ENCODE results near the gene OBP2A. TPM values are rescaled to one million over a fixed set of nuclear protein-coding genes. Genes with fewer than 3 reads are reported as not detected.

OBP2A gene
- total RNA-seq, 5 donors from 2014 or later (not counting 1 experiment from before 2014, with no cell fraction given) = not detected

DNA sequence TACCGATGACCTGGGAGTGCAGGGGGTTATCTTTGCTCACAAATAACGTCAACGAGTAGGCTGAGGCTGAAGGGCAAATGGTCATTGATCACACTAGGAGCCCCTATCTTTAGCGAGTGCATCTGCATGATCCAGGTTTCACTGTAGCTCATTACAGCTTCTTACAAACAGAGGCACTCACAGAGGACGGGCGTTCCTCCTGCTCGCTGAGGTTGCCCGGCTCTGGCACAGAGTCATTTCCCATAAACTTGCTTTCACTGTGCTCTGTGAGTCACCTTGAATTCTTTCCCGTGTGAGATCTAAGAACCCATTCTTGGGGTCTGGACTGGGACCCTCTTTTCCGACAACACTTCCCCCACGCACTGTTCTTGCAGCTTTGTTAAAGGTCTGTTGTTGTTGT, 13.7 kb downstream of the OBP2A start:
- H3K27me3 ChIP-seq (replicated peaks in 1 of 2; ENCODE audit: control insufficient read depth in 2 of 2, extremely low read depth in 1 of 2, insufficient read depth in 2 of 2, low read length in 1 of 2) = peaks cover 0 to 38% of the 10 kb centered on the region in 2 experiments
- no peak overlapping the region for H3K4me3 Mint-ChIP-seq
- H3K4me3 ChIP-seq (ENCODE audit: control insufficient read depth in 1 of 2, extremely low read depth in 1 of 2, low read length in 1 of 2) = no peak overlapping the region
- ATAC-seq (replicated peaks in 1 of 4) (no peak), DNase-seq (no peak)
- no peaks in the 10 kb centered on the region for H3K4me1 ChIP-seq (ENCODE audit: control insufficient read depth in 1 of 2, extremely low read depth in 1 of 2, insufficient read depth in 2 of 2, low read length in 2 of 2)
- no peak overlapping the region for H3K27ac ChIP-seq (ENCODE audit: low read length)
- no peaks in the 10 kb centered on the region for H3K36me3 Mint-ChIP-seq
- CTCF ChIA-PET = interaction anchor here in 1 of 2 donors (0.7 kb wide), 1 partner anchor 61 kb away, joined by 4 read pairs; no protein-coding TSS in a partner anchor
- H3K36me3 ChIP-seq (ENCODE audit: control insufficient read depth in 2 of 2, extremely low read depth in 1 of 2, insufficient read depth in 1 of 2, low read length in 1 of 2) = no peaks in the 10 kb centered on the region
- H3K27me3 Mint-ChIP-seq = peaks cover 10 to 29% of the 10 kb centered on the region in 2 donors
- H3K9me3 Mint-ChIP-seq = no peaks in the 10 kb centered on the region
- POLR2A ChIA-PET = no interaction called here
- WGBS (ENCODE audit: insufficient coverage) = 67% methylated on average over 7 of the region's 11 CpGs
- no peaks in the 10 kb centered on the region for H3K9me3 ChIP-seq
- H3K27ac Mint-ChIP-seq = no peak overlapping the region
- no peaks in the 10 kb centered on the region for H3K4me1 Mint-ChIP-seq

- ATAC-seq (replicated peaks in 1 of 4) (no peak), DNase-seq (no peak)
- Histone ChIP-seq H3K27me3 (replicated peaks in 1 of 2; ENCODE audit: control insufficient read depth in 2 of 2, extremely low read depth in 1 of 2, insufficient read depth in 2 of 2, low read length in 1 of 2) (peaks cover 0 to 52% of the 10 kb centered on the region in 2 experiments), H3K9me3 (no peaks in the 10 kb centered on the region), H3K4me1 (ENCODE audit: control insufficient read depth in 1 of 2, extremely low read depth in 1 of 2, insufficient read depth in 2 of 2, low read length in 2 of 2) (no peaks in the 10 kb centered on the region), H3K36me3 (ENCODE audit: control insufficient read depth in 2 of 2, extremely low read depth in 1 of 2, insufficient read depth in 1 of 2, low read length in 1 of 2) (no peaks in the 10 kb centered on the region), H3K27ac (ENCODE audit: low read length) (no peak within 1 kb of the TSS), H3K4me3 (ENCODE audit: control insufficient read depth in 1 of 2, extremely low read depth in 1 of 2, low read length in 1 of 2) (no peak within 1 kb of the TSS)
- Mint-ChIP-seq H3K27ac (no peak within 1 kb of the TSS), H3K27me3 (peaks cover 17 to 38% of the 10 kb centered on the region in 2 donors), H3K4me3 (no peak within 1 kb of the TSS), H3K9me3 (no peaks in the 10 kb centered on the region), H3K4me1 (no peaks in the 10 kb centered on the region), H3K36me3 (no peaks in the 10 kb centered on the region)
- 89% methylated on average over 16 of the region's 20 CpGs for WGBS (ENCODE audit: insufficient coverage)
- CTCF ChIA-PET = no interaction called here
- POLR2A ChIA-PET = no interaction called here
These were observed 15.7 kb downstream of the OBP2A start, which contains the start of gene PAEP for GRCh38 chr9:135561391-135562234. Gene PAEP, plus strand, starts transcription at chr9:135561756.

DNA sequence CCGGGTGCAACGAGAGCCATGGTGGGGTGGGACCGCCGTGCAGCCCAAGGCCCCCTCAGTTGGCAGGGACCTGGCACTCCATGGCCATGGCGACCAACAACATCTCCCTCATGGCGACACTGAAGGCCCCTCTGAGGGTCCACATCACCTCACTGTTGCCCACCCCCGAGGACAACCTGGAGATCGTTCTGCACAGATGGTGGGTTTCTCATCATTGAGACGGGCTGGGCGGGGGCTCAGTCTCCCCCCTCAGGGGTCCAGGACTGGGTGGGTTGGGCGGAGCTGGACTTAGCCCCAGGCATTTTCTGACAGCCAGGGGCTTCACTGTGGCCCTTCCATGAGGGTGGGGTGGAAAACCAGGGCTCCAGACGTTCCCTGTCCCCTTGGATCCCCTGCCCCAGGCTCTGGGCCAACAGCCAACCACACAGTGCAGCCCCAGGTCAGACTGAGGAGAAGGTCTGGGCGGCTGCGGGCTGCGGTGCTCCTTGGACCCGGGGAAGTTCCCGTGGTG, 16.4 kb downstream of the OBP2A start:
- Histone ChIP-seq H3K4me3 (ENCODE audit: control insufficient read depth in 1 of 2, extremely low read depth in 1 of 2, low read length in 1 of 2) (no peak overlapping the region), H3K4me1 (ENCODE audit: control insufficient read depth in 1 of 2, extremely low read depth in 1 of 2, insufficient read depth in 2 of 2, low read length in 2 of 2) (no peaks in the 10 kb centered on the region), H3K9me3 (no peaks in the 10 kb centered on the region), H3K27me3 (replicated peaks in 1 of 2; ENCODE audit: control insufficient read depth in 2 of 2, extremely low read depth in 1 of 2, insufficient read depth in 2 of 2, low read length in 1 of 2) (peaks cover 0 to 53% of the 10 kb centered on the region in 2 experiments), H3K27ac (ENCODE audit: low read length) (no peak overlapping the region), H3K36me3 (ENCODE audit: control insufficient read depth in 2 of 2, extremely low read depth in 1 of 2, insufficient read depth in 1 of 2, low read length in 1 of 2) (no peaks in the 10 kb centered on the region)
- DNase-seq = no peak
- ChIA-PET CTCF (no interaction called here), POLR2A (no interaction called here)
- H3K27ac Mint-ChIP-seq = no peak overlapping the region
- peaks cover 17 to 44% of the 10 kb centered on the region in 2 donors for H3K27me3 Mint-ChIP-seq
- no peaks in the 10 kb centered on the region for H3K9me3 Mint-ChIP-seq
- no peaks in the 10 kb centered on the region for H3K36me3 Mint-ChIP-seq
- no peak overlapping the region for H3K4me3 Mint-ChIP-seq
- H3K4me1 Mint-ChIP-seq = no peaks in the 10 kb centered on the region
- ATAC-seq (replicated peaks in 1 of 4) = no peak
- WGBS (ENCODE audit: insufficient coverage) = 86% methylated on average over 10 of the region's 17 CpGs

DNA sequence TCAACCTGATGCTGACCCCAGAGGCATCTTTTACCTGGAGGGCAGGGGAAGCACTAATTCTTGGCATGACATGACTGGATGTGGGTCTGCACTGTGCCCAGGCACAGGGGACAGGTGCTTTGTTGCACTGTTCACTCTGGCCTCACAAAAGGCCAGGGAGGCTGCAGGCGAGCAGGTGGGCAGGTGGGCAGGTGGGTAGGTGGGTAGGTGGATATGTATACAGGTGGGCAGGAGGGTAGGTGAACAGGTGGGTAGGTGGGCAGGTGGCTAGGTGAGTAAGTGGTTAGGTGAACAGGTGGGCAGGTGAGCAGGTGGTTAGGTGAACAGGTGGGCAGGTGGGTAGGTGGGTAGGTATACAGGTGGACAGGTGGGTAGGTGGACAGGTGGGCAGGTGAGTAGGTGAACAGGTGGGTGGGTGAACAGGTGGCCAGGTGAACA, 17.1 kb downstream of the OBP2A start:
- H3K36me3 ChIP-seq (ENCODE audit: control insufficient read depth in 2 of 2, extremely low read depth in 1 of 2, insufficient read depth in 1 of 2, low read length in 1 of 2) = no peaks in the 10 kb centered on the region
- POLR2A ChIA-PET = no interaction called here
- no peaks in the 10 kb centered on the region for H3K4me1 Mint-ChIP-seq
- no peak overlapping the region for H3K27ac ChIP-seq (ENCODE audit: low read length)
- no peak overlapping the region for H3K4me3 ChIP-seq (ENCODE audit: control insufficient read depth in 1 of 2, extremely low read depth in 1 of 2, low read length in 1 of 2)
- H3K4me1 ChIP-seq (ENCODE audit: control insufficient read depth in 1 of 2, extremely low read depth in 1 of 2, insufficient read depth in 2 of 2, low read length in 2 of 2) = no peaks in the 10 kb centered on the region
- H3K4me3 Mint-ChIP-seq = no peak overlapping the region
- peaks cover 0 to 53% of the 10 kb centered on the region in 2 experiments for H3K27me3 ChIP-seq (replicated peaks in 1 of 2; ENCODE audit: control insufficient read depth in 2 of 2, extremely low read depth in 1 of 2, insufficient read depth in 2 of 2, low read length in 1 of 2)
- ATAC-seq (replicated peaks in 1 of 4) (no peak), DNase-seq (no peak)
- 83% methylated on average over 1 of the region's 1 CpG for WGBS (ENCODE audit: insufficient coverage)
- H3K9me3 ChIP-seq = no peaks in the 10 kb centered on the region
- peaks cover 17 to 44% of the 10 kb centered on the region in 2 donors for H3K27me3 Mint-ChIP-seq
- no peak overlapping the region for H3K27ac Mint-ChIP-seq
- CTCF ChIA-PET = no interaction called here
- no peaks in the 10 kb centered on the region for H3K36me3 Mint-ChIP-seq
- no peaks in the 10 kb centered on the region for H3K9me3 Mint-ChIP-seq

DNA sequence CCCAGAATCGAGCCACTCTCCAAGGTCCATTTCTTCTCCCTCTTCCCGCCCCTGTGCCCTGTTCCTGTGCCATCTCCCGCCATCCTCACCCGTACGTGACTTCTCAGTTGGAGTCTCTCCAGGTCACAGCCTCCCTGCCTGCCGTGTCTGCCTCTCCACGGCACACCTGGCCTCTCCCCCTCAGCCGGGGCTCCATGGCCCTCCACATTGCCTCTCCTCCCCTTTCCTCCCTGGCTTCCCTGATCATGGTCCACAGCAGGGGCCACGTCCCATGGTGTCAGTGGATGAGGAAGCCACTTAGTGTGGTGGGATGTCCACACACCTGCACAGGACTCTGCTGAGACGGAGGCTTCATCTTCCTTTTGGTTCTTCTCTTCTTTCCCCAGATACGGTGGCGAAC, 17.9 kb downstream of the OBP2A start:
- H3K4me1 Mint-ChIP-seq = no peaks in the 10 kb centered on the region
- peak overlapping the region in 1 of 2 donors; percentile 19 for H3K27ac Mint-ChIP-seq
- Histone ChIP-seq H3K4me3 (ENCODE audit: control insufficient read depth in 1 of 2, extremely low read depth in 1 of 2, low read length in 1 of 2) (no peak overlapping the region), H3K27ac (ENCODE audit: low read length) (no peak overlapping the region), H3K36me3 (ENCODE audit: control insufficient read depth in 2 of 2, extremely low read depth in 1 of 2, insufficient read depth in 1 of 2, low read length in 1 of 2) (no peaks in the 10 kb centered on the region), H3K4me1 (ENCODE audit: control insufficient read depth in 1 of 2, extremely low read depth in 1 of 2, insufficient read depth in 2 of 2, low read length in 2 of 2) (no peaks in the 10 kb centered on the region), H3K9me3 (no peaks in the 10 kb centered on the region), H3K27me3 (replicated peaks in 1 of 2; ENCODE audit: control insufficient read depth in 2 of 2, extremely low read depth in 1 of 2, insufficient read depth in 2 of 2, low read length in 1 of 2) (peaks cover 0 to 50% of the 10 kb centered on the region in 2 experiments)
- H3K9me3 Mint-ChIP-seq = peaks cover under 1 to 1% (median under 1%) of the 10 kb centered on the region in 3 donors
- DNase-seq = peak in 1 of 35 experiments; percentile 16
- CTCF ChIA-PET = no interaction called here
- H3K36me3 Mint-ChIP-seq = no peaks in the 10 kb centered on the region
- no peak overlapping the region for H3K4me3 Mint-ChIP-seq
- POLR2A ChIA-PET = no interaction called here
- ATAC-seq (replicated peaks in 1 of 4) = no peak
- peaks cover 13 to 39% of the 10 kb centered on the region in 2 donors for H3K27me3 Mint-ChIP-seq
- 78% methylated on average over 7 of the region's 12 CpGs for WGBS (ENCODE audit: insufficient coverage)

DNA sequence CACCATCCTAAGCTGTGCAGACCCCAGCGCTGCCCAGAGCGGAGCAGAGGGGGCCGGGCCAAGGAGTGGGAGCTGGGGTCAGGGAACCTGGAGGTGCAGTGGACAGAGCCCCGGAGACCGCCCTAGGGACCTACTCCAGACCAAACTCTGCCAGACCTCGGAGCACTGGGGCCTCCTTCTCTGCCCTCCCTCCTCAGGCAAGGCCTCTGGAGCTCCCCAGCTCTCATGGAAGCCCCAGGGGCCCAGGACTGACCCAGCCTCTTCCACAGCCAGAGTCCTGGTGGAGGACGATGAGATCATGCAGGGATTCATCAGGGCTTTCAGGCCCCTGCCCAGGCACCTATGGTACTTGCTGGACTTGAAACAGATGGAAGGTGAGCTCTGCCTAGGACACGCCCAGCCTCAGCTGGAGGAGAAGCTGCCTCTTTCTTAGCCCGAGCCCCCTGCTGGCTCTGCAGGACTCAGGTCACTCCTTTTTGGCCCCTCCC, 19.3 kb downstream of the OBP2A start:
- Mint-ChIP-seq H3K27ac (no peak overlapping the region), H3K36me3 (no peaks in the 10 kb centered on the region), H3K4me1 (no peaks in the 10 kb centered on the region), H3K4me3 (no peak overlapping the region), H3K27me3 (peaks cover 19 to 30% of the 10 kb centered on the region in 2 donors), H3K9me3 (peaks cover 8 to 9% (median 9%) of the 10 kb centered on the region in 3 donors)
- ChIA-PET CTCF (no interaction called here), POLR2A (no interaction called here)
- DNase-seq (peak in 1 of 35 experiments; percentile 12), ATAC-seq (replicated peaks in 1 of 4) (no peak)
- H3K4me1 ChIP-seq (ENCODE audit: control insufficient read depth in 1 of 2, extremely low read depth in 1 of 2, insufficient read depth in 2 of 2, low read length in 2 of 2) = no peaks in the 10 kb centered on the region
- H3K4me3 ChIP-seq (ENCODE audit: control insufficient read depth in 1 of 2, extremely low read depth in 1 of 2, low read length in 1 of 2) = no peak overlapping the region
- no peak overlapping the region for H3K27ac ChIP-seq (ENCODE audit: low read length)
- no peaks in the 10 kb centered on the region for H3K36me3 ChIP-seq (ENCODE audit: control insufficient read depth in 2 of 2, extremely low read depth in 1 of 2, insufficient read depth in 1 of 2, low read length in 1 of 2)
- peaks cover 0 to 47% of the 10 kb centered on the region in 2 experiments for H3K27me3 ChIP-seq (replicated peaks in 1 of 2; ENCODE audit: control insufficient read depth in 2 of 2, extremely low read depth in 1 of 2, insufficient read depth in 2 of 2, low read length in 1 of 2)
- H3K9me3 ChIP-seq = no peaks in the 10 kb centered on the region
- 75% methylated on average over 5 of the region's 9 CpGs for WGBS (ENCODE audit: insufficient coverage)
